Effector CD4-positive, alpha-beta T cell (primary cell): ENCODE measurements around the gene CCNA2.

Experiments used
- DNase-seq: peaks from one replicate; pipeline ENCODE4 v3.0.0-alpha.2; 2020
- total RNA-seq: gene quantifications from one replicate; lab custom pipeline; 2026; lab: John Stamatoyannopoulos, UW

The CCNA2 gene
- 3.2 reads per million, percentile 12 among the genes with 10 or more reads in this experiment for total RNA-seq

DNA sequence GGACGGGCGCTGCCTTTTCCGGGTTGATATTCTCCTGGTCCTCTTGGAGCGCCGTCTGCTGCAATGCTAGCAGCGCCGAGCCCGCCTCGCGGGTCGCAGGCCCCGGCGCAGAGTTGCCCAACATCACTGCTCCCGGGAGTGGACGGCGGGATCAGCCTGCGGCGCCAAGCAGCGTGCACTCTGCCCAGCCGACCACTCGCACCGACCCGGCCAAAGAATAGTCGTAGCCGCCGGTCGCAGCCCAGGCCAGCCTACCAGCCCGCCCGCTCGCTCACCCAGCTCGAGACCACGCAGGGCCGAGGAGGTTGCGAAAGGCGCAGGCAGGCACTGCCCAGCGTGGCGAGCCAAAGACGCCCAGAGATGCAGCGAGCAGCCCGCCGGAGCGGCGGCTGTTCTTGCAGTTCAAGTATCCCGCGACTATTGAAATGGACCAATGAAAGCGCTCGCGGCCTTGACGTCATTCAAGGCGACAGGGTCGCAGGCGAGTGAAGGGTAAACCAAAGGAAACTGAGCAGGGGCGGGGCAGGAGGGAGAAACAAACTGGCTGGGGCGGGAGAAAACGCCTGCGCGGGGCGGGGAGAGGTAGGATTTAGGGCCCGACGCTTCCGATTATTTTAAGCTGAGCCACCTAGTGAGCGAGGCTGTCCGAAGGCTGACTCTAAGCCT lies at the start of gene CCNA2:
Gene CCNA2, minus strand, starts transcription at position 379 of the 666 bp plus-strand sequence. Its CDS starts 255 bp downstream, at position 124.
- DNase-seq: peak; percentile 94

DNA sequence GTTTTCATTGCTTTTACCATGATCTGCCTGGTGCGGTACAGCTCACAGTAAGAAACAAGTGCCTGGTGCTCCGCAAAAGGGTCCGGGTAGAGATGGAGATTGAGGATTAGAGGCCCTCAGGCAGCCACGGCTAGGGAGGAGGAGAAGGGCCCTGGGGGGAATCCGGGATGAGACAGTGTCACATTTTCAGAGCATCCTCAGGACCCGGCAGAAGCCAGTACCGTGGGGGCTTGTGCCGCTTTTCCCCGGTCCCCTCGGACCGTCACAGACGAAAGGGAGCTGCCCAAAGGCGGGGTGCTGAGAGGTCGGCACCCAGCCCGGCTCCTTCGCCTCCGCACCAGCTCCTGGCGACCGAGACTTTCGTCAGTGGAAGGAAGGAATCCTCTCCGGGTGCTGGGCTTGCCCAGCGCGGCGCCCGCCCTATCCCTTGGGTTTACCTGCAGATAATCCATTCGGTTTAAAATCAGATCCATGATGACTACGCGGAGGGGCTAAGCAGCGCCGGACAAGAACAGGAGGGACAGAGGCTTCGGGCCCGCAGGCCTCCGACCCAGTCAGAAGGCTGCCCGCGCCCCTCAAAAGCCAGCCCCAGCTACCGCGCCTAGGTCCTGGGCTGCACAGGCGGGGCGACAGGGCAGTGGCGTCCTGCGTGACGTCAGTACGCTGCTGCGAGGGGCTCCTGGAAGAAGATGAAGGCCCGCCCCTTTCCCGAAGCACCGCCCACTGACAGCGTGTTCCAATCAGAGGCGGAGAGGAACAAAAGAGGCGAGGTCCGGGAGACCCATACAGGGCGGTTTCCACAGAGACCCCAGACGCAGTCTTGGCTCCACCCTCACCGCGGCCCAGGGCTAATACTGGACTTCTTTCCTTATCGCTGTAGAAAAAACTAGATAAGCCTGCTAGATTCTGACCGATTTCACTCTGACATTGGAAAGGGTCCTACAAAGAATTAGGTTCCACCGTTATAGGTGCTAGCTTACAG lies 46.4 kb upstream of the CCNA2 start, which contains the start of gene BBS7:
Gene BBS7, minus strand, starts transcription at position 634 of the 982 bp plus-strand sequence. Its CDS starts 161 bp downstream, at position 473.
- peak; percentile 89 for DNase-seq

DNA sequence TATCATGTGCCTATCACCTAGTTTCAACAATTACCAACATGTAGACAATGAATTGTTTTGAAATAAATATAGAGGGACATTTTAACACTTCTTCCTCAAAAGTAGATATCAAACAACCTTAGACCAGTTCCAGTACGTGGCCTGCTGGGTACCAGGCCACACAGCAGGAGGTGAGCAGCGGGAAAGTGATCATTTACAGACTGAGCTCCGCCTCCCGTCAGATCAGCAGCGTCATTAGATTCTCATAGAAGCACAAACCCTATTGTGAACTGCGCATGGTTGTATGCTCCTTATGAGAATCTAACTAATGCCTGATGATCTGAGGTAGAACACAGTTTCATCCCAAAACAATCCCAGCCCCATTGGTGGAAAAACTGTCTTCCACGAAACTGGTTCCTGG lies 40.1 kb upstream of the CCNA2 start:
- no peak for DNase-seq

DNA sequence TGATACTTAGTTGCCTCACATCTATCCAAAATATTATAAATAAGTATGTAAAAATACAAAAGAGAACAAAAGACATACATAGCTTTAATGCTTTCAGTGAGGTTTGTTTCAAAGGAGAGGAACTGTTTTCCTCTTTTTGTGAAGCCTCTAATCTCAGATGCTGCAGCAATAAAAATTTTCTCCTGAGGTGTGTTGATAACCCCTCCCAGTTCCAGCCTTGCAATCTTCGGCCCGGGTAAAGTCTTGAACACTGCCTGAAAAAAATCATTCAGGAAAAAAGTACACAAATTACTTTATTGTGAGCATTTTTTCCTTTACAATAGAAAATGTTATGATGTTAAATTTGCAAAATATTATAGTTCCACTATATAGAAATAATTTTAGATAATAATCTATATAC lies 37.7 kb upstream of the CCNA2 start:
- no peak for DNase-seq

DNA sequence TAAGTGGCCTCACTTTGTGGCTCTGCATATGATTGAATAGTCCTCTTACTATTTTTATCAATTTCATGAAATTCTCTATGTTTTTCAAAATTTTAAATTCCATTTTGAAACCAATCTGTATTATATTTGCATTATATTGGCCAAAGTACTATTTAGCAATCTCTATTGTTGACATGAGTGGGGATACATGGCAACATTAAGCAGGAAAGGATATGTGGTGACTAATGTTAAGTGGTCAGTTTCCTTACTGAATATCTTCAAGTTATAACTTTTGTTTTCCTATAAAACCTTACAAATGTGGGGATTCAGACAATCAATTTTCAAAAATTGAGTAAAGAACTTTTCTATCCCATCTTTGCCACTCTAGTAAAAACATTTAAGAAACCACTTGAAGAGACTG lies 36.4 kb upstream of the CCNA2 start:
- no peak for DNase-seq

DNA sequence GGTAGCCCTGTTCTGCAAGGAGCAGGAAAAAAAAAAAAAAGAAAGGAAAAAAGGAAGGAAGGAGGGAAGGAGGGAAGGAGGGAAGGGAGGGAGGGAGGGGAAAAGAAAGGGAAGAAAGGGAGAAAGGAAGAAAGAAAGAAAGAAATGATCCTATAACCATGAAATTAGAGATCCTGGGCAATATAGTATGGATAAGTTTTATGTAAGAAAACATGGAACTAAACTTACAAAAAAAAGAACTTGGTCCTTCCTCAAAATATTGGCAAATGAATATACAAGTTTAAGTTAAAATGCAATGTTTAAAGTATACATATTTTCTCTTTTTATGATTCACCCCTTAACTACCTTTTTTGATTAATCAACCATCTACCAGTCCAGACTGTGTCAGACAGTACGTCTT lies 27.7 kb upstream of the CCNA2 start:
- DNase-seq: no peak

DNA sequence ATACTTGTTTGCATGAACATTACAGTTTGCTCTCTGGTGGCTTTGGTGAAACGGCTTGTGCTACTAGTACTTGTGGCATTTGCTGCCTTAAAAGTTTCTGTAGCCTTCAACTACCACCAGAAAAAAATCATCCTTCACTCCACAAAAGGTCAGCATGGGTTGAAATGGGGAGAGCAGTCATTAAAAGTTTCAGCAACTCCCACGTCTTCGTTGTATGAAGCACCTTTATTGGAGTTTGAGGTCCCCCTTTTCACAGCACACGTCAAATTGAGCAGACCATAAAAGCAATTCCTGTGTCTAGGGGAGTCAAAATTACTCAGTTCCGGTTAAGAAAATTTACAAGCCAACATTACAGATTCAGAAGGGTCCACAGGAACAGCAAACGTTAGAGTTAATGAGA lies 23.0 kb upstream of the CCNA2 start:
- no peak for DNase-seq

DNA sequence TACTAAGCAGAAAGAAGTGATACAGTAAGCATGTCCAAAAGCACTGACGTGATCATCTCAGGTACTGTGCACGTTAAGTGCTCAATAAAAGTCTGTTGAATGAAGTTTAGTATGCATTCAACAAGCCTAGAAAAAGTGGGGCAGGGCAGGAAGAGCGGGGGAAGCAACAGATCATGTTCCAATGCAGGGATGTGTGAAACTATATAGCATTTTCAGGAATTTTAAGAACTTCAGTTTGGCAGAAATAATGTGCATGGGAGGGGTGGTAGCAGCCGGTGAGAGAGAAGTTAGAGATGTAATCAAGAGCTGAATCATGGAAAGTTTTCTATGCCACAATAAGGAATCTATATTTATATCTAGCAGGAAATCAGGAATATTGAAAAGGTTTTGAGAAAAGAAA lies 19.2 kb upstream of the CCNA2 start:
- DNase-seq: no peak

DNA sequence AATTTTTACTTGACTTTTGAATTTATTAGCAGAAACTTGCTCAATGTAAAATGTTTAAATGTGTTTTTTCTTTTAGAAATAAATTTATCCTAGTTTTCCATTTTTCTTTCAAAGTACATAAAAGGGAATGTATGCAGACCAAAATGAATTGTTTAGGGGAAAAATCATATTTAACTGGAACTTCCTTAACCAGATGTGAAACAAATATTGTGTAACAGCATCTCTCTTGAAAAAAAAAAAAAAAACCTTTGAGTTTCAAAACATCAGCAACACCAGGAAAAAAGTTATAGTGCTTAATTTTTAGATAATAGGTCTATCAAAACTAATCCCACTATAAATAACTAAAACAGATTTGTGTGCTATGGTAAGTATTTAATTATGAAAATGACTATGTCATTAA lies 14.5 kb upstream of the CCNA2 start:
- no peak for DNase-seq

DNA sequence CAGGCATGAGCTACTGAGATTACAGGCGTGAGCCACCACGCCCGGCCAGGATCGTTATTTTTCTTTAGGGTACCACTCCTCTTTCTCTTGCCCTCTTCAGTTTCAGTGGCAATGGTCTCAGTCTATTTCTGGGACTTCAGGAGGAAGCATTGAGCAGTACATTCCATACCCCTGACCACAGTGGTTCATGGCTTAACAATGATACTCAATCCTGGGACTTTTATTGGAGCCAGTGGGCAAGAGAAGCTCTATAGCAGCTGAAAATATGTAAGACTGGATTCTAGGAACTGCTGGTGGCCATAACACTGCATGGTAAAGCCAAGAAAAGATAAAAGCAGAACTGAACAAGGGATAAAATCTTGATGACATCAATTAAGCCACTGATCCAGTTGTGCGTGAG lies 5.8 kb upstream of the CCNA2 start:
- DNase-seq: no peak

DNA sequence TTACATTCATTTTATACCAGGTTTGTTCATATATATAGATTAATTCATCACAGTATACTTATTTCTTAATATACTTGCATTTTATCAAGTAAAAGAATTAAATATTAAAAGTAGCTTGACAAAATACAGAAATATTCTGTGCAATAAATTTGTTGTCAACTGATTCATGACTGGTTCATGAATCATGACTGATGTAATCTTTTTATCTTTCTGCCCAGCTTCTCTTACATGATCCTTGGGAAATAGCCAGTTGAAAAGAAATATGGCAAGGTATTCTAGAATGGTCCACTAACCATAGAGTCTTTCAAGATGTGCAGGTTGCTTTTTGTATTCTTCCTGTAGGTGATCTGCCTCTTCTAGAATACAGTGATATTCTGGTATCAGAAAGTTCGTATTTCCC lies 4.2 kb upstream of the CCNA2 start:
- no peak for DNase-seq

DNA sequence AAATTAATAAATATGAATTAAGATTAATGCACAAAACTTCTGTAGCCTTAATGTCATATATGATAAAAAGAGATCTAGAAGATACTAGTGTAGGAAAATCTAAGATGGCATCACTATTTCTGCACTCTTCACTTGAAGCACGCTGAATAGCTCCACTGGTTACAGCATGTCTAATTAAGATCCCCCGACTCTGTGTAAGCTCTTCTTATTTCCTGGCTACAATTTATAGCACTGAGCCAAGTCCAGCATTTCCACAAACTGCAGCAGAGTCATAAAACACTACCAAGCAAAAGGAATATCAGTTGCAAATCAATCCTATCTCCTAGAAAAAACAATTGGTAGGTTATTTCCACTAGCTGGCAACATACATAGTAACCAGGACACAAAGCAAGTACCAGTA lies 1.3 kb upstream of the CCNA2 start:
- DNase-seq: no peak

DNA sequence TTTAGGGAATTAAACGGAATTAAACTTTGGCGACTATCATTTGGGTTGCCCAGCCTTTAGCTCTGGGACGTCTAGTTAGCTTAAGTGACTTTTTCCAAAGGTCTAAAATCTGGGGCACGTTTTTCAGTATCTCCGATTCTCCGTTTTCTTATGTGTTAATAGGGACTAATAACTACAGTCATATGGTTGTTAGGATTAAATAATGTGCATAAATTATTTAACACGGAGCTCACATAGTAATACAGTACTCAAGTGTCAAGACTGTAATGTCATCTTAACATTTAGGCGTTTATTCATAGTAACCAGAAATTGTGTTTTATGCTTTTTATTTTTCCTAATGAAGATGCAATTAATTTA lies 466 bp upstream of the CCNA2 start:
- no peak for DNase-seq

DNA sequence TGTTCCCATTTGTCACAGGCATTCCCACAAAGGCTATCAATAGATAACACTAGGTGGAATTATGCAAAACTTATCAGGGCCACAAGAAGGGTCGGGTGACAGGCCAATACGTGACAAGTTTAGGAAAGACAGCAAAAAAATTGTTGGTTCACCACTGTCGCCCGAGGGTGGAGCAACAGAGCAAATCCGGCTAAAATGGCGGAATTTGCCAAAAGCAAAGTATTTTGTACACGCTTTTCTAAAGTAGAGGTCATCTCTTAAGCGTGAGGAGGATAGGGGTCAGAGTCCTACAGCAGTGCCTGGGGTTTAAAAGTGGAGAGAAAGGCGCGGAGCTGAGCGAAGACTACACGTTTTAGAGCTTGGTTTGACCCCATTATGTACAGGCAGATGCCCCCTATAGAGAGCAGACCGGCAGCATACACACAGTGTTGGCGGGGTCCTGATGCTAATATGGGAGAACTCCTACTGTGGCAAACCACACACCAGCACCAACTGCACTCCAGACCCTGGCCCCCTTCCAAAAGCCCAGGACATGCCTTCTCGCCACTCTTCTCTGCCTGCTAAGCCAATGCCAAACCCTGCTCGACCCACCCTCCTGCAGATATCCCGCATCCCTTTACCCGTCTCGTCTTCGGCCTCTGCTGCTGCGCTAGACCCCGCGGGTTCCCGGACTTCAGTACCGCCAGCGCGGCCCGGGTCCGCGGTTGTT lies 733 bp downstream of the CCNA2 start:
- DNase-seq: peak; percentile 9

DNA sequence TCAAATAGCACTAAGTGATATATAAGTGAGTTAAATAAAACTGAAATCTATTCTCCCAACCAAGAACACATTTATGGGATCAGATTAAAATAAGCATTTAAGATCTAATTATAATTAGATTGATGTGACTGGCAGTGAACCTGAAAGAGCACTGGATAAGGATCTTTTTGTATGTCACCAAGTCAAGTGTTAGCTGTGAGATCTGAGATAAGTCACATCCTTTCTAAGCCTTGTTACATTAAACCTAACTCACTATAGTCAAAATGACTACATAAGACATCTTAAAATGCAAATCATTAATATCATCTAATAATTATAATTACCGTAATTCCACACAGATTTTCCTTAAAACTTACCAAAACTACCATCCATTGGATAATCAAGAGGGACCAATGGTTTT lies 1.6 kb downstream of the CCNA2 start:
- no peak for DNase-seq

DNA sequence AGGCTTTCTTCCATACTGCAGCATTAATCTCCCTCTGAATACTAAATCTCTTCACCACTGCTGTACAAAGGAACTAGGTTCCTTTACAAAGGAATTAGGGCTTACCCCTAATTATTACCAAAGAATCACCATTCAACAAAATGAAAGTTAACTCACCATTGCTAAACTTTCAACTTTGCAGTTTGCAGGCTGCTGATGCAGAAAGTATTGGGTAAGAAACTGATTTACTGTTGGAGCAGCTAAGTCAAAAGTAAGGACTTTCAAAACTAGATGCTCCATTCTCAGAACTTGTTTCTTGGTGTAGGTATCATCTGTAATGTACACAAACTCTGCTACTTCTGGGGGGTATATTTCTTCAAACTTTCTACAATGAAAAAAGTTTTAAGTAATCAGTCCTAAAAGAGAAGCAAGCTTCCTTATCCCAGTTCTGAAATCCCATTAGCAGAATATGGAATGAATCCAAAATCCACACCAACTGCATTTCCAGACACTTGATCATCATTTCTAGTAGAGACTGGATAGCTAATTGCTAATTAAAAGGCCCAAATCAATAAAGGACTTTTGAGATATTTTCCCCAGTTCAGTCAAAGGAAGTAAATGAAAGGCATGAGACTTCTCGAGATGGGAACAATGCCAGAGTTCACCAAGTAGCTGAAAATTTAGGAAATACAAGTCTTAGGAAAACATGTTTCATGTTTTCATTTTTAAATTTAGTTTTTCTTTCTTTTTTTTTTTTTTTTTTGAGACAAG lies 4.3 kb downstream of the CCNA2 start:
- DNase-seq: no peak

DNA sequence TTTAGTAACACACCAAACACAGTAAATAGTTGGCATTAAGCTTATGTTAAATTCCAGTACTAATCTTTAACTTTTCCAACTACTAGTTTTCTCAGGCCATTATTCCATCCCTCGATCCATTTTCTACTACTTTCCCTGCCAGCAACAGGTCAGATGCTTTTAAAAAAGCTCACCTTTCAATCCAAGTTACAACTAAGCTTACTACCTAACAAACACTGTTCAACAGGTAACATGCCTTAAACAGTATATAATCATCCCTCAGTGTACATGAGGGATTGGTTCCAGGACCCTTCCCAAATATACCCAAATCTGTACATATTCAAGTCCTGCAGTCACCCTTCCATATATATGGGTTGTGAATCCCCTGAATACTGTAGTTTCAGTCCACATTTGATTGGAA lies 5.5 kb downstream of the CCNA2 start:
- DNase-seq: no peak

DNA sequence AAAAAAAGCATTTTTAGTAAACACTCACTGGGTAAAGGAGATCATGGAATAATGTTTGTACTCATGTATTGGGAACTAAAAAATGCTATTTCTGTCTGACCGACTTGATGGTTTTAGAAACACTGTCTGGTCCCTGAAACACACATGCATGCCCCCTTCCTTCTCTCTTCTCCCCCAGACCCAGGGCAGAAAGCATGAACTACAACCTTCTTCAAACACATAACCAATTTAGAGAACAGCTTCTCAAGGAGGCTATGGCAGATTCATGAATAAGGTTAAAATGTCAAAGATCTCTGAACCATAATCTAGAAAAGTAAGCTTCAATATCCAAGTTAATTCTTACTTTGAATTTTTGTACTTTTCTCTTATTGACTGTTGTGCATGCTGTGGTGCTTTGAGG lies 6.0 kb downstream of the CCNA2 start:
- DNase-seq: no peak

DNA sequence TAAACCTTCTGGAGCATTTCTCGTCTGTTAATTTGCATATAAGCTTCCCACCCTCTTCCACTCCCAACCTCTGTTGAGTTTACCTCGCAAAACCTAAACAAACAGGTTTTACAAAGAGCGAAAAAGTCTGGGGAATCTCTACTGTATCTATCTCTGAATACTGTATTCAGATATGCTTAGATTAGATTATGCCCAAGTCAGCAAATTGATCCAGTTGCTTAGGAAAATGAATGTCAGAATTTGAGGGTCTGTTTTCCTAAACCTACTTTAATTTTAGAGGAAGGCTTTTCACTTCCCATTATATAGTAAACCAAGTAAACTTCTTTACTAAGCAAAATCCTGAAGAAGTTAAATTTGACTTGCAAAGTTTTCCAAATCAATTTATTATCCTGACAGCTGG lies 6.7 kb downstream of the CCNA2 start:
- no peak for DNase-seq

DNA sequence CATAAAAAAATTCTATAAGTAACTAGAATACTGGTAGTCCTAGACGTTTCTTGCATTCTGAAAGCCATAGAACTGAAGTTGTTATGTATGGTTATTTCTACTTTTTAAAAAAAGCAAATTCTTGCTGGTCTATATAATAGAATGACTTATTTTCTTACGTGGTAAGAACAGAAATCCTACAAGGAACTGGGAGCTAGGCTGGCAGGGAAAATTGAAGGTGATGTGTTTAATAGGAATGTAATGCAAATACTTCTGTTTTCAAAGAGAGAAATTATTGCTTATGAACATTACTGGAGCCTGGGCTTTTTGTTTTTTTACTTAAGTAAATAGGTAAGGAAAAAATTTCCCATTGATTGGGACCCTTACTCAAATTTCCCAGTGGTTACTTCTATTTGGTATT lies 8.9 kb downstream of the CCNA2 start:
- DNase-seq: no peak

DNA sequence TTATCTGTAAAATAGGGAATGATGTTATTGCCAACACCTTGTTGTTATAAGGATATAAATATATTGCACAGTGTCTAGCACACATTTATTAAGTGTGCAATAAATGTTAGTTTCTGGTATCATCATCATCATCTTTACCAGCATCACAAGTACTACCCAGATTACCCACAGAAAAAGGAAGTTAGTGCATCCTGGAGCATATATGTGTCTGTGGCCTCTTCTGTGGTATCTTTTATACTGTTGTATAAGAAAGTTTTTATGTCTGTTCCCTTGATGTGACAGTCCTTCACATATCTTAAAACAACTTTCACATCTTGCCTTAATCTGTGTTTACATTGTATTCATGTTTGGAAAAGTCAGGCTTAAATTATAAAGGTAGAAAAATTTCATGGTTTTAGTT lies 12.6 kb downstream of the CCNA2 start:
- no peak for DNase-seq

DNA sequence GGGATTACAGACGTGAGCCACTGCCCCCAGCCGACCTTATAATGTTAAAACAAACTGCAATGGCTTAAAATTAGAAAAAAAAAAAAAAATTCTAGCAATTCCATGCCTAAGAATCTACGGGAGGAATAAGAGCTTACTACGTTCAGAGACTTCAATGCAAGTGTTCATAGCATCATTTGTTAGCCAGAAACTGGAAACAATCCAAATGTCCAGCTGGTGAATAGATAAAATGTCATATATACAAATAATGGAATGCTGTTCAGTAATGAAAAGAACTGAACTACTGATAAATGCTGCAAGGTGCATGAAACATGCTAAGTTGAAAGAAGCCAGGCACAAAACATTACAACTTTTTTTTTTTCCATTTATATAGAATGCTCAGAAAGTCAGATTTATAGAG lies 17.3 kb downstream of the CCNA2 start:
- no peak for DNase-seq

DNA sequence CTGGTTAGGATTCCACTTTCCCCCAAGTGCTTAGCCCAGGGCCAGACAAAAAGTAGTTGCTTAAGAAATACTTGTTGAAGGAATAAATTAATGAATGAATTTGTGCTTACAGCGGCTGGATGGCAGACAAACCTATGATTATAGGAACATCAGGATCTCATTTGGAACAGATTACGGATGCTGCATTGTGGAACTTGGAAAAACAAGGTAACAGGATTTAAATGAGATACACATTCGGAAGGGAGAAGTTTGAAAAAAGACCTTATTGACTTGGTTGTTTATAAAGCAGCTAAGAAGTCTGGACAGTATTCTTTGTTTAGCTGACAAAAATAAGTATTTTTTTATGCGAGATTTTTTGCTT lies 22.0 kb downstream of the CCNA2 start:
- DNase-seq: no peak
